Gastroesophageal sphincter (tissue), 4 donors: ENCODE data around the gene MEI4. TPM values are rescaled to one million over a fixed set of nuclear protein-coding genes. Genes with fewer than 3 reads are reported as not detected.

Experiments
- ATAC-seq: fragments of 150-250 bp; one replicate; pipeline ENCODE4 v1.9.1; 2016; ENCODE audit warnings: mild to moderate bottlenecking, moderate library complexity
- H3K27ac ChIP-seq, 4 donors: fragments of 200-600 bp; sonication (generic) in 3 of 4; 1 replicate in 3 of 4; 2 replicates in 1 of 4; pipeline ENCODE4 v1.5.1; 2016 to 2019
- H3K27me3 ChIP-seq: fragments of 200-600 bp; sonication (generic); one replicate; pipeline ENCODE4 v1.5.1; 2019
- H3K36me3 ChIP-seq, 2 donors: fragments of 200-600 bp; sonication (generic); one replicate each; pipeline ENCODE4 v1.5.1; 2019; ENCODE audit warnings: control low read depth in 1 of 2
- H3K4me1 ChIP-seq, 3 donors: fragments of 200-600 bp; sonication (generic); 1 replicate in 2 of 3; 2 replicates in 1 of 3; pipeline ENCODE4 v1.5.1; 2016 to 2019; ENCODE audit warnings: control low read depth in 2 of 3
- H3K4me3 ChIP-seq, 2 donors: fragments of 200-600 bp; sonication (generic); one replicate each; pipeline ENCODE4 v1.5.1; 2019; ENCODE audit warnings: mild to moderate bottlenecking in 1 of 2, moderate library complexity in 1 of 2
- H3K9me3 ChIP-seq, 3 donors: fragments of 200-600 bp; sonication (generic); one replicate each; pipeline ENCODE4 v1.5.1; 2017 to 2019; ENCODE audit warnings: control low read depth in 2 of 3
- CTCF ChIP-seq, 4 experiments: fragments of 200-600 bp in 2 of 4; fragments of 450-650 bp in 2 of 4; sonication (generic) in 1 of 4; IDR thresholded peaks; one replicate each; pipeline ENCODE4 v1.5.1; 2017 to 2019; ENCODE audit warnings: antibody characterized with exemption in 4 of 4, mild to moderate bottlenecking in 2 of 4, moderate library complexity in 2 of 4
- EP300 ChIP-seq: sonication (generic); formaldehyde crosslinking; IDR thresholded peaks from one replicate; pipeline ENCODE4 v1.6.1; 2017; ENCODE audit warnings: antibody characterized with exemption, mild to moderate bottlenecking
- POLR2A ChIP-seq, 2 donors: fragments of 450-650 bp; IDR thresholded peaks; one replicate each; pipeline ENCODE4 v1.6.1; 2017; ENCODE audit warnings: antibody characterized with exemption in 2 of 2, mild to moderate bottlenecking in 2 of 2, moderate library complexity in 1 of 2
- POLR2AphosphoS5 ChIP-seq: sonication (generic); formaldehyde crosslinking; IDR thresholded peaks from one replicate; pipeline ENCODE4 v1.6.1; 2017; ENCODE audit warnings: antibody characterized with exemption
- WGBS, 2 donors: methylation state at CpG; one replicate each; pipeline ENCODE4 v1.1.5; 2018; ENCODE audit warnings: low coverage in 1 of 2; 5-methylcytosine and 5-hydroxymethylcytosine counted together
- total RNA-seq, 4 donors: library from RNA; depleted of rRNA; stranded (reverse); fragments of >200 nt; gene quantifications; one replicate each; pipeline ENCODE4 v1.1.0, GENCODE V29; 2016

MEI4 gene
- total RNA-seq, 4 donors from 2014 or later, result 0.13 to 0.31 (median 0.31) TPM; not detected in 1

GRCh38 chr6:77774457-77774856 is 121.6 kb downstream of the MEI4 start:
- Histone ChIP-seq H3K4me1 (no peaks in the 10 kb centered on the region), H3K4me3 (no peak overlapping the region), H3K27me3 (no peaks in the 10 kb centered on the region), H3K27ac (no peak overlapping the region), H3K9me3 (no peaks in the 10 kb centered on the region), H3K36me3 (no peaks in the 10 kb centered on the region)
- TF ChIP-seq POLR2AphosphoS5 (no peak), POLR2A (IDR thresholded peaks at IDR 0.05) (no peak), CTCF (IDR thresholded peaks at IDR 0.05) (no peak), EP300 (no peak)
- 81 to 85% methylated on average over 1 of the region's 1 CpG for WGBS, 2 donors
- no peak for ATAC-seq

DNA sequence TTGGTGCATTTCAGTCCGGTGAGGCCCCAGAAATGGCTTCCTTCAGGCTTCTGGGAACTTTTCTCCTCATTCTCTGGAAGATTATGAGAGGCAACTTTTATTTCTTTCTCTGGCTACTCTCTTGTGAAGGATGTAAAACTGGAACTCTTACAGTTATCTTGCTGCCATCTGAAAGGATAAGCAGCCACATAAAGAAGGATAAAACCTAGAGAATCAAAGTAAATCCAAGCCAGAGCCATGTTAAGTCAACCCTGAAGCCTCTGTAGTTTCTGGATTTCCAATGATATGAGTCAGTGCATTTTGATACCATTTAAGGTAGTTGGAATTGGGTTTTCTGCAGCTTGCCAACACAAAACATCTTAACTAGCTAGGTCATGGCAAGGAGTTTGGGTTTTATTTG is 123.6 kb downstream of the MEI4 start:
- no peak for ATAC-seq
- no peak overlapping the region for H3K4me3 ChIP-seq
- H3K27ac ChIP-seq, result no peak overlapping the region
- WGBS, 2 donors, result 69 to 89% methylated on average over 1 of the region's 1 CpG
- H3K27me3 ChIP-seq, result no peaks in the 10 kb centered on the region
- no peaks in the 10 kb centered on the region for H3K4me1 ChIP-seq
- H3K36me3 ChIP-seq, result no peaks in the 10 kb centered on the region
- H3K9me3 ChIP-seq, result no peaks in the 10 kb centered on the region
- TF ChIP-seq POLR2A (IDR thresholded peaks at IDR 0.05), result no peak
- no peak for TF ChIP-seq EP300
- no peak for TF ChIP-seq CTCF (IDR thresholded peaks at IDR 0.05)
- no peak for TF ChIP-seq POLR2AphosphoS5

DNA sequence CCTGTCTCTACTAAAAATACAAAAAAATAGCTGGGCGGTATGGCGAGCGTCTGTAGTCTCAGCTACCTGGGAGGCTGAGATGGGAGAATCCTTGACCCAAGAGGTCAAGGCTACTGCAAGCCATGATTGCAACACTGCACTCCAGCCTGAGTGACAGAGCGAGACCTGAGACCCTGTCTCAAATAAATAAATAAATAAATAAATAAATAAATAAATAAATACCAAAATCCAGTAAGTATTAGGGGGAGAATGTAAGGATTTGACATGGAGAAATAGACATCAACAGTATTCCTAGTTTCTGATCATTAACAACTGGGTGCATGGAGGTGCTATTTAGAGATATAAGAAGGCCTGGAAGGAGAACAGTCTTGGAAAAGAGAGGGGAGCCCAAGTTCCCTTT is 125.7 kb downstream of the MEI4 start:
- Histone ChIP-seq H3K27me3 (no peaks in the 10 kb centered on the region), H3K4me3 (no peak overlapping the region)
- WGBS, 2 donors, result 96 to 100% methylated on average over 1 to 4 of the region's 4 CpGs

GRCh38 chr6:77786935-77787629 is 134.2 kb downstream of the MEI4 start:
- no peak overlapping the region for H3K4me3 ChIP-seq
- no peaks in the 10 kb centered on the region for H3K4me1 ChIP-seq
- peaks cover 0 to 5% (median 0%) of the 10 kb centered on the region in 3 donors for H3K9me3 ChIP-seq
- H3K27me3 ChIP-seq, result no peaks in the 10 kb centered on the region
- ATAC-seq, result no peak
- no peak for TF ChIP-seq POLR2AphosphoS5
- TF ChIP-seq CTCF (IDR thresholded peaks at IDR 0.05), result no peak
- TF ChIP-seq EP300, result no peak
- TF ChIP-seq POLR2A (IDR thresholded peaks at IDR 0.05), result no peak
- H3K27ac ChIP-seq, result no peak overlapping the region
- no peaks in the 10 kb centered on the region for H3K36me3 ChIP-seq
- WGBS, 2 donors, result 81 to 85% methylated on average over 3 to 4 of the region's 4 CpGs

More for the DNA sequence above, 125.7 kb downstream of the MEI4 start:
- Histone ChIP-seq H3K27ac (no peak overlapping the region), H3K4me1 (no peaks in the 10 kb centered on the region), H3K9me3 (no peaks in the 10 kb centered on the region), H3K36me3 (no peaks in the 10 kb centered on the region)
- TF ChIP-seq POLR2AphosphoS5, result no peak
- no peak for TF ChIP-seq POLR2A (IDR thresholded peaks at IDR 0.05)
- no peak for TF ChIP-seq CTCF (IDR thresholded peaks at IDR 0.05)
- no peak for TF ChIP-seq EP300
- no peak for ATAC-seq
